Measurements from ENCODE around the gene THTPA. TPM values are rescaled to one million over a fixed set of nuclear protein-coding genes. Genes with fewer than 3 reads are reported as not detected.
A peak's percentile ranks its signal among the peaks of the same experiment; 100 is the strongest.

Gene THTPA
- total and polyA plus RNA-seq, 2 of the 13 experiments (the other 11 are each of a cell fraction or from before 2014, with no cell fraction given) = 7.4 to 8.7 TPM

DNA sequence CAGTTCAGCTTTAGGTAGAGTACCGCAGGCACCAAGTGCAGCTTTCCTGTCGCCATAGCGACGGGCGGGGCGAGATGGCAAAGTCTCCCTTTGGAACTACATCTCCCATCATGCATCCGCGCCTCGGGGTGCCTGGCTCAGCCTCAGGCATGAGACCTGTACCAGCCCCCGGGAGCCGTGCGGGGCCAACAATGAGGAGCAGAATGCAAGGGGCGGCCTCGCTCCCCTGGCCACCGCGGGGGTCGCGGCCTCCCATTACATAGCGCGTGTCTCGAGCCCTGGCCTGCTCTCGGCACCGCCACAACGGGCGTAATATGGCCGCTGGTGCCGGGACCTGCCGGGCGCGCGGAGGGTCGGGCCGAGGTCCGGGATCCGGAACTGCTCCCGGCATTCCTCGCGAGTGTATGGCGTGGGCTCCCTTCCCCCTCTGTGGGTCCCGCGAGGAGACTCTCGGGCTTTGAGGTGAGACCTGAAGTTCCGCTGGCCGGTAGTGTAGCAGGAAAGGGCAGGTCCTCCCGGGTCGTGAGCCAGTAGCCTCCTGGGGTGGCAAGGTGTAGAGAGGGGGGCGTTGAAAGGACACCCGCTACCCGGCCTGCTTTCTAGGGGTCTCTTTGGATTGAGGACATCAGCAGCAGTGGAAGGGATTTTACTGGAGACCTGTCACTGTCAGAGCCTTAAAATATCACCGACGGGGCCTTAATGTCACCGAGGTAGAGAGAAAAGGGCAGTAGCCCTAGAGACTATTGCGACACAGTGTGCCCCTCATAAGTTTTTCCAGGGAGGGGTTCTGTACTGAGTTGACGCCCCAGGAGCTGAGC, at the start of gene THTPA (continued):
- TF ChIP-seq, protein P1, sequence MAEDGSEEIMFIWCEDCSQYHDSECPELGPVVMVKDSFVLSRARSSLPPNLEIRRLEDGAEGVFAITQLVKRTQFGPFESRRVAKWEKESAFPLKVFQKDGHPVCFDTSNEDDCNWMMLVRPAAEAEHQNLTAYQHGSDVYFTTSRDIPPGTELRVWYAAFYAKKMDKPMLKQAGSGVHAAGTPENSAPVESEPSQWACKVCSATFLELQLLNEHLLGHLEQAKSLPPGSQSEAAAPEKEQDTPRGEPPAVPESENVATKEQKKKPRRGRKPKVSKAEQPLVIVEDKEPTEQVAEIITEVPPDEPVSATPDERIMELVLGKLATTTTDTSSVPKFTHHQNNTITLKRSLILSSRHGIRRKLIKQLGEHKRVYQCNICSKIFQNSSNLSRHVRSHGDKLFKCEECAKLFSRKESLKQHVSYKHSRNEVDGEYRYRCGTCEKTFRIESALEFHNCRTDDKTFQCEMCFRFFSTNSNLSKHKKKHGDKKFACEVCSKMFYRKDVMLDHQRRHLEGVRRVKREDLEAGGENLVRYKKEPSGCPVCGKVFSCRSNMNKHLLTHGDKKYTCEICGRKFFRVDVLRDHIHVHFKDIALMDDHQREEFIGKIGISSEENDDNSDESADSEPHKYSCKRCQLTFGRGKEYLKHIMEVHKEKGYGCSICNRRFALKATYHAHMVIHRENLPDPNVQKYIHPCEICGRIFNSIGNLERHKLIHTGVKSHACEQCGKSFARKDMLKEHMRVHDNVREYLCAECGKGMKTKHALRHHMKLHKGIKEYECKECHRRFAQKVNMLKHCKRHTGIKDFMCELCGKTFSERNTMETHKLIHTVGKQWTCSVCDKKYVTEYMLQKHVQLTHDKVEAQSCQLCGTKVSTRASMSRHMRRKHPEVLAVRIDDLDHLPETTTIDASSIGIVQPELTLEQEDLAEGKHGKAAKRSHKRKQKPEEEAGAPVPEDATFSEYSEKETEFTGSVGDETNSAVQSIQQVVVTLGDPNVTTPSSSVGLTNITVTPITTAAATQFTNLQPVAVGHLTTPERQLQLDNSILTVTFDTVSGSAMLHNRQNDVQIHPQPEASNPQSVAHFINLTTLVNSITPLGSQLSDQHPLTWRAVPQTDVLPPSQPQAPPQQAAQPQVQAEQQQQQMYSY (CRISPR knock-in tag; IDR thresholded peaks at IDR 0.05) = peak; percentile 93
- TF ChIP-seq ZNF572 (CRISPR knock-in tag; IDR thresholded peaks at IDR 0.05) = peak; percentile 99
- no peak for TF ChIP-seq SOX13 (IDR thresholded peaks at IDR 0.05)
- peak in 1 of 2 experiments; percentile 64; a peak in 3 of 4 replicates for TF ChIP-seq SOX13 (CRISPR knock-in tag; conservative IDR thresholded peaks at IDR 0.05 in 1 of 2, IDR thresholded peaks at IDR 0.05 in 1 of 2)
- TF ChIP-seq, protein P2, sequence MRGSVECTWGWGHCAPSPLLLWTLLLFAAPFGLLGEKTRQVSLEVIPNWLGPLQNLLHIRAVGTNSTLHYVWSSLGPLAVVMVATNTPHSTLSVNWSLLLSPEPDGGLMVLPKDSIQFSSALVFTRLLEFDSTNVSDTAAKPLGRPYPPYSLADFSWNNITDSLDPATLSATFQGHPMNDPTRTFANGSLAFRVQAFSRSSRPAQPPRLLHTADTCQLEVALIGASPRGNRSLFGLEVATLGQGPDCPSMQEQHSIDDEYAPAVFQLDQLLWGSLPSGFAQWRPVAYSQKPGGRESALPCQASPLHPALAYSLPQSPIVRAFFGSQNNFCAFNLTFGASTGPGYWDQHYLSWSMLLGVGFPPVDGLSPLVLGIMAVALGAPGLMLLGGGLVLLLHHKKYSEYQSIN (CRISPR knock-in tag; IDR thresholded peaks at IDR 0.05; ENCODE audit: borderline replicate concordance) = peak; percentile 81; the same call in 1 of the 2 replicates
- TF ChIP-seq ZNF501 (CRISPR knock-in tag; IDR thresholded peaks at IDR 0.05) = peak; percentile 100
- TF ChIP-seq SP2 (CRISPR knock-in tag; IDR thresholded peaks at IDR 0.05) = peak; percentile 77
- TF ChIP-seq, protein P3, sequence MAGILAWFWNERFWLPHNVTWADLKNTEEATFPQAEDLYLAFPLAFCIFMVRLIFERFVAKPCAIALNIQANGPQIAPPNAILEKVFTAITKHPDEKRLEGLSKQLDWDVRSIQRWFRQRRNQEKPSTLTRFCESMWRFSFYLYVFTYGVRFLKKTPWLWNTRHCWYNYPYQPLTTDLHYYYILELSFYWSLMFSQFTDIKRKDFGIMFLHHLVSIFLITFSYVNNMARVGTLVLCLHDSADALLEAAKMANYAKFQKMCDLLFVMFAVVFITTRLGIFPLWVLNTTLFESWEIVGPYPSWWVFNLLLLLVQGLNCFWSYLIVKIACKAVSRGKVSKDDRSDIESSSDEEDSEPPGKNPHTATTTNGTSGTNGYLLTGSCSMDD (CRISPR knock-in tag; IDR thresholded peaks at IDR 0.05) = peak; percentile 92
- TF ChIP-seq, protein P4, sequence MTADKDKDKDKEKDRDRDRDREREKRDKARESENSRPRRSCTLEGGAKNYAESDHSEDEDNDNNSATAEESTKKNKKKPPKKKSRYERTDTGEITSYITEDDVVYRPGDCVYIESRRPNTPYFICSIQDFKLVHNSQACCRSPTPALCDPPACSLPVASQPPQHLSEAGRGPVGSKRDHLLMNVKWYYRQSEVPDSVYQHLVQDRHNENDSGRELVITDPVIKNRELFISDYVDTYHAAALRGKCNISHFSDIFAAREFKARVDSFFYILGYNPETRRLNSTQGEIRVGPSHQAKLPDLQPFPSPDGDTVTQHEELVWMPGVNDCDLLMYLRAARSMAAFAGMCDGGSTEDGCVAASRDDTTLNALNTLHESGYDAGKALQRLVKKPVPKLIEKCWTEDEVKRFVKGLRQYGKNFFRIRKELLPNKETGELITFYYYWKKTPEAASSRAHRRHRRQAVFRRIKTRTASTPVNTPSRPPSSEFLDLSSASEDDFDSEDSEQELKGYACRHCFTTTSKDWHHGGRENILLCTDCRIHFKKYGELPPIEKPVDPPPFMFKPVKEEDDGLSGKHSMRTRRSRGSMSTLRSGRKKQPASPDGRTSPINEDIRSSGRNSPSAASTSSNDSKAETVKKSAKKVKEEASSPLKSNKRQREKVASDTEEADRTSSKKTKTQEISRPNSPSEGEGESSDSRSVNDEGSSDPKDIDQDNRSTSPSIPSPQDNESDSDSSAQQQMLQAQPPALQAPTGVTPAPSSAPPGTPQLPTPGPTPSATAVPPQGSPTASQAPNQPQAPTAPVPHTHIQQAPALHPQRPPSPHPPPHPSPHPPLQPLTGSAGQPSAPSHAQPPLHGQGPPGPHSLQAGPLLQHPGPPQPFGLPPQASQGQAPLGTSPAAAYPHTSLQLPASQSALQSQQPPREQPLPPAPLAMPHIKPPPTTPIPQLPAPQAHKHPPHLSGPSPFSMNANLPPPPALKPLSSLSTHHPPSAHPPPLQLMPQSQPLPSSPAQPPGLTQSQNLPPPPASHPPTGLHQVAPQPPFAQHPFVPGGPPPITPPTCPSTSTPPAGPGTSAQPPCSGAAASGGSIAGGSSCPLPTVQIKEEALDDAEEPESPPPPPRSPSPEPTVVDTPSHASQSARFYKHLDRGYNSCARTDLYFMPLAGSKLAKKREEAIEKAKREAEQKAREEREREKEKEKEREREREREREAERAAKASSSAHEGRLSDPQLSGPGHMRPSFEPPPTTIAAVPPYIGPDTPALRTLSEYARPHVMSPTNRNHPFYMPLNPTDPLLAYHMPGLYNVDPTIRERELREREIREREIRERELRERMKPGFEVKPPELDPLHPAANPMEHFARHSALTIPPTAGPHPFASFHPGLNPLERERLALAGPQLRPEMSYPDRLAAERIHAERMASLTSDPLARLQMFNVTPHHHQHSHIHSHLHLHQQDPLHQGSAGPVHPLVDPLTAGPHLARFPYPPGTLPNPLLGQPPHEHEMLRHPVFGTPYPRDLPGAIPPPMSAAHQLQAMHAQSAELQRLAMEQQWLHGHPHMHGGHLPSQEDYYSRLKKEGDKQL (CRISPR knock-in tag; IDR thresholded peaks at IDR 0.05; ENCODE audit: low read depth) = peak; percentile 42; the same call in 1 of the 2 replicates
- peak; percentile 93; the same call in 1 of the 2 replicates for TF ChIP-seq RNF2 (conservative IDR thresholded peaks at IDR 0.05; ENCODE audit: low read depth)
- TF ChIP-seq NFKBIZ (CRISPR knock-in tag; IDR thresholded peaks at IDR 0.05) = peak; percentile 75
- TF ChIP-seq ZMYM3 (CRISPR knock-in tag; IDR thresholded peaks at IDR 0.05) = peak; percentile 77
- TF ChIP-seq ZSCAN25 (CRISPR knock-in tag; IDR thresholded peaks at IDR 0.05) = peak; percentile 84; the same call in 1 of the 2 replicates
- peak; percentile 84; the same call in 1 of the 2 replicates for TF ChIP-seq KLF9 (CRISPR knock-in tag; IDR thresholded peaks at IDR 0.05; ENCODE audit: low read depth)
- peak; percentile 81 for TF ChIP-seq ZNF12 (CRISPR knock-in tag; IDR thresholded peaks at IDR 0.05)

Data from HepG2 (cell line).